Measurements from ENCODE around the gene U2AF1L4. TPM values are rescaled to one million over a fixed set of nuclear protein-coding genes. Genes with fewer than 3 reads are reported as not detected.

Gene U2AF1L4, protein sequence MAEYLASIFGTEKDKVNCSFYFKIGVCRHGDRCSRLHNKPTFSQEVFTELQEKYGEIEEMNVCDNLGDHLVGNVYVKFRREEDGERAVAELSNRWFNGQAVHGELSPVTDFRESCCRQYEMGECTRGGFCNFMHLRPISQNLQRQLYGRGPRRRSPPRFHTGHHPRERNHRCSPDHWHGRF
- 9.4 and 20.5 TPM in 2 replicates for total RNA-seq (2014; rRNA removed; shearing (Covaris generic))

GRCh38 chr19:35745328-35746086 lies at the start of gene U2AF1L4, which contains the start of gene PSENEN:
Gene U2AF1L4 (minus strand): TSS chr19:35745418. CDS start chr19:35745391, 27 bp downstream.
Gene PSENEN (plus strand): TSS chr19:35745651. CDS start chr19:35745931, 280 bp downstream.
- peak; percentile 99 for DNase-seq (ENCODE audit: low read depth)

- DNase-seq (ENCODE audit: low read depth) = no peak
Observed at GRCh38 chr19:35793381-35794165, 48.4 kb upstream of the U2AF1L4 start.

DNA sequence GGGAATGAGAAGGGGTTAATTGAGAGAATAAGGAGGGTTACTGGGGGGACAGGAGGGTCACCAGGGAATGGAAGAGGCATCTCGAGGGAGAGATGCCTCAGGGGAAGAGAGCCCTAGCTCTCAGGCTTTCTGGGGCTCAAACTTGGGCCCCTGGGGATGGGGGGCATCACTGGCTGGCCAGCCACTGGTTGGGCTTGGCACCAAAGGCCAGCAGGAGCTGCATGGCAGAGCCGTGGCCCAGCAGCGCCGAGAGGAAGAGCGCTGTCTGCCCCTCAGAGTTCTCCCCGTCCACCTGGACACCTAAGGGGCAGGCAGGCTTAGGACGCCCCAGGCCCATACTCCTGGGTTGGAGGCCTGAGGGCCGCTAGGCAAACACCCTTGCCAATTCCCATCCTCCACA lies 47.7 kb upstream of the U2AF1L4 start:
- no peak for DNase-seq (ENCODE audit: low read depth)

DNA sequence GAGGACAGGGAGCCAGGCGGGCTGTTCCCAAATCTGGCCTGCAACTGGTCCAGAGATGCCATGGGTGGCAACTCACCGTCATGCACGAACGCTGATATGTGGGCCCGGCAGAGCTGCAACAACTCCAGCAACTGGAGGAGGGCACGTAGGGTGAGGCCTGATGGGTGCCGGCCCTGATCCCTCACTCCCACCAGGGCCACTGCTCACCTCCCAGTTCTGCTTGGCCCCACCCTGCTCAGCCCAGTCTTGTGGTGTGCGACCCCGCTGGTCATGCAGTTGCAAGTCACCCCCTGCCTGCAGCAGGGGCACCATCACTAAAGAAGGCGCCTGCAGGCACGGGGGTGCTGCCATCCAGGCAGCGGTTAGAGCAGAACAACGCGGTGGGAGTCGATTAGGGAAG lies 47.1 kb upstream of the U2AF1L4 start:
- no peak for DNase-seq (ENCODE audit: low read depth)

- DNase-seq (ENCODE audit: low read depth) = no peak
Observed at GRCh38 chr19:35791814-35792279, 46.6 kb upstream of the U2AF1L4 start.

GRCh38 chr19:35790981-35791813 lies 46.0 kb upstream of the U2AF1L4 start:
- DNase-seq (ENCODE audit: low read depth) = no peak

DNA sequence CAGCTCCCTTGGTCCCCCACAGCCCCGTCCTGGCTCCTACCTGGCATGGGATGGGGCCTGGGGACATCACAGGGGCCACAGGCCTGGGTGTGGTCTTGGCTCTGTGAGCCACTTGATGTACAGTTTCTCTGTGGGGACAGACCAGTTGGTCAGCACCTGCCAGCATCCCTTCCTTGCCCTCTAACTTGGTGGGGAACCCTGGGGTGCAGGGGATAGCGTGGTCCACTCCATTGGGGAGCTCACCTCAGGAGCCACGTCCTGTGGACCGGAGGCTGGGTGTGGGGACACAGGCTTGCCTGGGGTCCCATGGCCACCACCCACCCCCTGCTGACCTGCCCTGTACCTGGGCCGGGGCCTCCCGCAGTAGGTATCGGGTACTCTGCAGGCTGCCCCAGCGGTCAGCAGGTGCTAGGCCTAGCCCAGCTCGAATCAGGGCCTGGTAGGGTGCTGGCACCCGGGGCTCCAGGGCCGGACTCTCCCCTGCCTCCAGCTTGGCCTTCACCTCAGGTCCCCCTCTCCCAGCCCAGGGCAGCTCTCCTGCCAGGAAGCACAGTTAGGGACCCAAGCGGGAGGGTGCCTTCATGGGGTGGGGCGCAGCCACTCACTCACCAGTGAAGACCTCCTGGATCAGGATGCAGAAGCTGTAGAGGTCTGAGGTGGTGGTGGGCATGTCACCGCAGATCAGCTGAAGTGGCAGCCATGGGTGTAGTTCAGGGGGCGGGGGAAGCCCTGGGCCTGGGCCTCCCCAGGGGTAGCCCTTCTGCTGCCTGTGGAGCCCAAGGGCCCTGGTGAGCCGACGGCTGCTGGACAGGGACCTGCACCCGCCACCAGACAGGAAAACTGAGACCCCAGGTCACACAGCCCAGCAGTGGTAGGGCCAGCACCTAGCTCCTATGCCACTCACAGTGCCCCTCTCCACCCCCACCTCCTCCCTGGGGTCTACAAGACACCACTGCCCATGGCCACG lies 45.0 kb upstream of the U2AF1L4 start:
- DNase-seq (ENCODE audit: low read depth) = no peak

GRCh38 chr19:35789195-35789977 lies 44.2 kb upstream of the U2AF1L4 start:
- DNase-seq (ENCODE audit: low read depth) = no peak

GRCh38 chr19:35788205-35788960 lies 43.2 kb upstream of the U2AF1L4 start:
- no peak for DNase-seq (ENCODE audit: low read depth)

- no peak for DNase-seq (ENCODE audit: low read depth)
Observed at GRCh38 chr19:35787227-35787799, 42.1 kb upstream of the U2AF1L4 start.

- DNase-seq (ENCODE audit: low read depth) = no peak
Observed at GRCh38 chr19:35786299-35787160, 41.3 kb upstream of the U2AF1L4 start.

DNA sequence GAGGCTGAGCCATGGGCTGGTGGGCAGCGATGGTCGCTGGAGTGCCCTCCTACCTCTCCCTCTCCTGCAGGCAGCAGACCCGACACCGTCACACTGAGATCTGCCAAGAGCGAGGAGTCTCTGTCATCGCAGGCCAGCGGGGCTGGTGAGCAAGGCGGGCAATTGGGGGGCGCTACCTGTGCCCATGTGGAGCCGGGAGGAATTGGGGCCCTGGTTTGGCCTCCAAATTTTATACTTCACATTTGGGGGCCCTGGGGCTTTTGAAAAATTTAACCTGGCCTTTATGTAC lies 40.1 kb upstream of the U2AF1L4 start:
- DNase-seq (ENCODE audit: low read depth) = no peak

DNA sequence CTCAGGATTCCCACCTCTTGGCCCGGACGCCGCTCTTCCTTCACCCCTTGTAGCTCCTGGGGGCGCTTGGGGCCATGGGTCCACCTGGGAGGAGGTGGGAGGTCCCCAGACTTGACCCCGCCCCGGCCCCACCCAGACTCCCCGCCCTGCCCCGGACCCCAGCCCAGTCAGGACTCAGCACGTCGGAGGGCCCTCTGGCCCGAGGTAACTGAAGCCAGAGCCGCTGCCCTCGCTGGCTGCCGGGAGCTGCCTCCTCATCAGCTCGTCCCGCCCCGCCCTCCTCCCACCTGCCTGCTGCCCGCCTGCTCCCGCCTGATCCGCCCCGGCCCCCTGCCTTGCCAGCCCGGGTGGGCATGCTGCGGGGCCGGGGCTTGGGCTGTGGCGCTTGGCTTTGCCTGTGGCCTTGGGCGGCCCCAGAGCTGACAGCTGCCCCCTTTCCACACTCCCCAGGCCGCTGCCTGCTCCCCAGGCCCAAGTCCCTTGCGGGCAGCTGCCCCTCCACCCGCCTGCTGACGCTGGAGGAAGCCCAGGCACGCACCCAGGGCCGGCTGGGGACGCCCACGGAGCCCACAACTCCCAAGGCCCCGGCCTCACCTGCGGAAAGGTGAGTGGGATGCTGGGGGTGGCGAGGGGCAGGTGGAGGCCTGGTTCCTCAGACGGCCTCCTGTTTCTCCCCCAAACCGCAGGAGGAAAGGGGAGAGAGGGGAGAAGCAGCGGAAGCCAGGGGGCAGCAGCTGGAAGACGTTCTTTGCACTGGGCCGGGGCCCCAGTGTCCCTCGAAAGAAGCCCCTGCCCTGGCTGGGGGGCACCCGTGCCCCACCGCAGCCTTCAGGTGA lies 39.5 kb upstream of the U2AF1L4 start:
- no peak for DNase-seq (ENCODE audit: low read depth)

GRCh38 chr19:35783469-35784434 lies 38.5 kb upstream of the U2AF1L4 start:
- no peak for DNase-seq (ENCODE audit: low read depth)

DNA sequence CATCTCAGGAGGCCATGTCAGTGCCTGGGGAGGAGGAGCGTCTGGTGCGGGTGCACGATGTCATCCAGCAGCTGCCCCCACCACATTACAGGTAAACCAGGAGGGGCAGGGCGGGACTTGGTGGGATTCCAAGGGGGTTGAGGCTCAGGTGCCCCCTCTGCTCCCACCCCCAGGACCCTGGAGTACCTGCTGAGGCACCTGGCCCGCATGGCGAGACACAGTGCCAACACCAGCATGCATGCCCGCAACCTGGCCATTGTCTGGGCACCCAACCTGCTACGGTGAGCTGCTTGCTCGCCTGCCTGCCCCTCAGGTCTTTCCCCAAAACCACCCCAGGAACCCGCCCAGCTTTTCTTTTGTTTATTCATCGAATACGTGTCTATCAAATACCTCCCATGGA lies 37.4 kb upstream of the U2AF1L4 start:
- DNase-seq (ENCODE audit: low read depth) = no peak
